Ovary (tissue), 9 donors: ENCODE measurements around the gene PPM1F. TPM values are rescaled to one million over a fixed set of nuclear protein-coding genes. Genes with fewer than 3 reads are reported as not detected.
"Not testable (repeated sequence)": the region's sequence is repeated elsewhere in the genome, so short reads cannot be mapped to it uniquely, and the experiment has no call there.

ENCODE experiments used
- DNase-seq, 5 donors: peaks; one replicate each; pipeline ENCODE4 v3.0.0-alpha.2; 2019 to 2020
- H3K27ac ChIP-seq, 2 donors: fragments of 200-600 bp; one replicate each; pipeline versions ENCODE4 v1.5.1 to v1.8.0; 2019 to 2022
- H3K27me3 ChIP-seq: fragments of 200-600 bp; one replicate; pipeline ENCODE4 v1.8.0; 2022
- H3K36me3 ChIP-seq: fragments of 200-600 bp; sonication (generic); one replicate; pipeline ENCODE4 v1.5.1; 2019
- H3K4me1 ChIP-seq: one replicate; pipeline ENCODE4 v1.8.1; 2013; ENCODE audit warnings: mild to moderate bottlenecking, moderate library complexity; ENCODE audit not compliant: insufficient read depth
- H3K4me3 ChIP-seq: fragments of 200-600 bp; sonication (generic); one replicate; pipeline ENCODE4 v1.5.1; 2017
- H3K9me3 ChIP-seq, 2 donors: fragments of 200-600 bp in 1 of 2; sonication (generic) in 1 of 2; one replicate each; pipeline versions ENCODE4 v1.5.1 to v1.8.1; 2013 to 2019; ENCODE audit warnings: mild to moderate bottlenecking in 1 of 2, moderate library complexity in 1 of 2
- EP300 ChIP-seq: sonication (generic); formaldehyde crosslinking; IDR thresholded peaks from one replicate; pipeline ENCODE4 v1.6.1; 2017; ENCODE audit warnings: antibody characterized with exemption
- POLR2A ChIP-seq: fragments of 450-650 bp; IDR thresholded peaks from one replicate; pipeline ENCODE4 v1.6.1; 2017; ENCODE audit warnings: antibody characterized with exemption, mild to moderate bottlenecking, moderate library complexity
- WGBS, 3 donors: extraction: QIAGEN DNeasy Blood & Tissue Kit in 1 of 3; methylation state at CpG; one replicate each; pipeline versions ENCODE4 v1.1.5 to v1.1.7; 2013 to 2017; 5-methylcytosine and 5-hydroxymethylcytosine counted together
- intact Hi-C, 4 donors: fragments of 100-400 bp; cut with DNase I; formaldehyde crosslinking; loops; one replicate each; pipeline versions ENCODE4 v1.11.0 to v1.15.1; 2022 to 2023
- polyA plus RNA-seq, 2 donors: library from polyadenylated mRNA; stranded (reverse); fragments of 200-250 nt in 1 of 2; fragments of 350-450 nt in 1 of 2; fragmentation: Illumina TruSeq in 1 of 2; extraction: RNeasy Lipid Tissue Mini Kit (QIAGEN cat#74804) in 1 of 2; gene quantifications; one replicate each; pipeline ENCODE4 v1.2.3, GENCODE V29; 2013 to 2014
- total RNA-seq, 7 donors: library from RNA; depleted of rRNA in 2 of 7; stranded (reverse); fragments of >200 nt in 2 of 7; fragmentation: NEBNext Ultra II Directional in 3 of 7; extraction: Animal tissue kit (Norgen Biotek cat#: 25700) in 3 of 7; gene quantifications; one replicate each; pipeline versions ENCODE4 v1.1.0 to v1.2.4, GENCODE V29; 2016 to 2023
- TF ChIP-seq, protein P1 (sequence below), 3 donors: fragments of 450-650 bp in 2 of 3; fragments of 200-600 bp in 1 of 3; IDR thresholded peaks; one replicate each; pipeline versions ENCODE4 v1.5.1 to v1.8.0; 2016 to 2022; ENCODE audit warnings: antibody characterized with exemption in 3 of 3, mild to moderate bottlenecking in 1 of 3
- donor health status: DM: no; HTN: no; CAD: no; lungs with moderate emphysema.
- donor health status: DM: no; HTN: no; CAD: no.
- donor health status: Bipolar disorder and iron deficiency.
- donor health status: DM: yes; HTN: yes; CAD: no.
- donor health status: DM: no; HTN: no; CAD: no.
- donor health status: DM: yes; HTN: yes; CAD: no.

Gene PPM1F
- total and polyA plus RNA-seq, 9 donors: 9.8 to 33.0 (median 22.0) TPM

DNA sequence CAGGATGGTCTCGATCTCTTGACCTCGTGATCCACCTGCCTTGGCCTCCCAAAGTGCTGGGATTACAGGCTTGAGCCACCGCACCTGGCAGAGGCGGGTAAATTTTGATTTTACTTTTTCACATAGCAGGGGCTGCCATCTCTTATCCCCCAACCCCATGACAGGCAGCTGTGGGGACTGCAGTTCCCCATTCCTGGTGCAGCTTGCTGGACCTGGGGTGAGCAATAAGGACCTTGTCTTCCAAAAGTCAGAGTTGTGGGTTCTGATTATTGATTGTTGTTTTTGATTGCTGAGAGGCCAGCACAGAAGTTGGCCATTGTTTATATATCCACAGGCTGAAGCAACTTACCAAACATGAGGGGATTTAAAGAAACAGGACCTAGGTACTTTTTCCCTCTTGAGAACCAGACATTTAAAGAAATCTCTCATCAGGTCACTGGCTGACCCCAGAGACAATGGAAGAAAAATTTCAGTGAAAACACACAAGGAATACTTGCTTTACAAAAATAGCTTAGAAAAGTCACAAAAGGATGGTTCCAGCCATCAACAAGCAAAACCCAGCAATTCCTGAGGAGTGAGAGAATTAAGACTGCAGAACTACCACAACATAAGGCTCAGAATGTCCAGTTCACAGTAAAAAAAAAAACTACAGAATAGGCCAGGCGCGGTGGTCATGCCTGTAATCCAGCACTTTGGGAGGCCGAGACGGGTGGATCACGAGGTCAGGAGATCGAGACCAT, 63.2 kb downstream of the PPM1F start:
- H3K27ac ChIP-seq: no peak overlapping the region

DNA sequence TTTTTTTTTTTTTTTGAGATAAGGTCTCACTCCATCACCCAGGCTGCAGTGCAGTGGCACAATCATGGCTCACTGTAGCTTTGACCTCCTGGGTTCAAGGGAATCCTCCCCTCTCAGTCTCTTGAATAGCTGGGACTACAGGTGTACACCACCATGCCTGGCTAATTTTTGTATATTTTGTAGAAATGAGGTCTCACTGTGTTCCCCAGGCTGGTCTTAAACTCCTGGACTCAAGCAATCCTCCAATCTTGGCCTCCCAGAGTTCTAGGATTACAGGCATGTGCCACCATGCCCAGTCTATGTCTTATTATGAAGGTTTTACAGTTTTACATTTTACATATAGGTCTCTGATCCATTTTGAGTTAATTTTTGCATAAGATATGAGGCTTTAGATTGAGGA, 64.8 kb downstream of the PPM1F start:
- Histone ChIP-seq H3K4me3 (no peak overlapping the region), H3K9me3 (no peaks in the 10 kb centered on the region), H3K4me1 (no peaks in the 10 kb centered on the region), H3K36me3 (no peaks in the 10 kb centered on the region), H3K27ac (no peak overlapping the region), H3K27me3 (no peaks in the 10 kb centered on the region)
- no peak for TF ChIP-seq EP300
- no peak for TF ChIP-seq POLR2A
- TF ChIP-seq, protein P1, sequence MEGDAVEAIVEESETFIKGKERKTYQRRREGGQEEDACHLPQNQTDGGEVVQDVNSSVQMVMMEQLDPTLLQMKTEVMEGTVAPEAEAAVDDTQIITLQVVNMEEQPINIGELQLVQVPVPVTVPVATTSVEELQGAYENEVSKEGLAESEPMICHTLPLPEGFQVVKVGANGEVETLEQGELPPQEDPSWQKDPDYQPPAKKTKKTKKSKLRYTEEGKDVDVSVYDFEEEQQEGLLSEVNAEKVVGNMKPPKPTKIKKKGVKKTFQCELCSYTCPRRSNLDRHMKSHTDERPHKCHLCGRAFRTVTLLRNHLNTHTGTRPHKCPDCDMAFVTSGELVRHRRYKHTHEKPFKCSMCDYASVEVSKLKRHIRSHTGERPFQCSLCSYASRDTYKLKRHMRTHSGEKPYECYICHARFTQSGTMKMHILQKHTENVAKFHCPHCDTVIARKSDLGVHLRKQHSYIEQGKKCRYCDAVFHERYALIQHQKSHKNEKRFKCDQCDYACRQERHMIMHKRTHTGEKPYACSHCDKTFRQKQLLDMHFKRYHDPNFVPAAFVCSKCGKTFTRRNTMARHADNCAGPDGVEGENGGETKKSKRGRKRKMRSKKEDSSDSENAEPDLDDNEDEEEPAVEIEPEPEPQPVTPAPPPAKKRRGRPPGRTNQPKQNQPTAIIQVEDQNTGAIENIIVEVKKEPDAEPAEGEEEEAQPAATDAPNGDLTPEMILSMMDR (IDR thresholded peaks at IDR 0.05): no peak
- intact Hi-C loops: no loop called here
- no peak for DNase-seq

More for the DNA sequence above, 63.2 kb downstream of the PPM1F start:
- no peaks in the 10 kb centered on the region for H3K4me1 ChIP-seq
- no peaks in the 10 kb centered on the region for H3K36me3 ChIP-seq
- H3K4me3 ChIP-seq: no peak overlapping the region
- no peak for DNase-seq
- no peaks in the 10 kb centered on the region for H3K27me3 ChIP-seq
- no peak for TF ChIP-seq POLR2A
- TF ChIP-seq, protein P1 (IDR thresholded peaks at IDR 0.05): no peak
- TF ChIP-seq EP300: no peak
- intact Hi-C loops: no loop called here
- 89 to 93% (median 90%) methylated on average over 10 of the region's 10 CpGs for WGBS, 3 donors
- H3K9me3 ChIP-seq: no peaks in the 10 kb centered on the region

DNA sequence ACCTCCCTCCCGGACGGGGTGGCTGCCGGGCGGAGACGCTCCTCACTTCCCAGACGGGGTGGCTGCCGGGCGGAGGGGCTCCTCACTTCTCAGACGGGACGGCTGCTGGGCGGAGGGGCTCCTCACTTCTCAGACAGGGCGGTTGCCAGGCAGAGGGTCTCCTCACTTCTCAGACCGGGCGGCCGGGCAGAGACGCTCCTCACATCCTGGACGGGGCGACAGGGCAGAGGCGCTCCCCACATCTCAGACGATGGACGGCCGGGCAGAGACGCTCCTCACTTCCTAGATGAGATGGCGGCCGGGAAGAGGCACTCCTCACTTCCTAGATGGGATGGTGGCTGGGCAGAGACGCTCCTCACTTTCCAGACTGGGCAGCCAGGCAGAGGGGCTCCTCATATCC, 68.7 kb downstream of the PPM1F start:
- H3K27me3 ChIP-seq, H3K36me3 ChIP-seq, intact Hi-C loops, H3K4me1 ChIP-seq, H3K4me3 ChIP-seq, H3K9me3 ChIP-seq, DNase-seq, H3K27ac ChIP-seq: not testable (repeated sequence)
- WGBS, 3 donors: 93 to 96% (median 95%) methylated on average over 7 to 18 of the region's 26 CpGs

DNA sequence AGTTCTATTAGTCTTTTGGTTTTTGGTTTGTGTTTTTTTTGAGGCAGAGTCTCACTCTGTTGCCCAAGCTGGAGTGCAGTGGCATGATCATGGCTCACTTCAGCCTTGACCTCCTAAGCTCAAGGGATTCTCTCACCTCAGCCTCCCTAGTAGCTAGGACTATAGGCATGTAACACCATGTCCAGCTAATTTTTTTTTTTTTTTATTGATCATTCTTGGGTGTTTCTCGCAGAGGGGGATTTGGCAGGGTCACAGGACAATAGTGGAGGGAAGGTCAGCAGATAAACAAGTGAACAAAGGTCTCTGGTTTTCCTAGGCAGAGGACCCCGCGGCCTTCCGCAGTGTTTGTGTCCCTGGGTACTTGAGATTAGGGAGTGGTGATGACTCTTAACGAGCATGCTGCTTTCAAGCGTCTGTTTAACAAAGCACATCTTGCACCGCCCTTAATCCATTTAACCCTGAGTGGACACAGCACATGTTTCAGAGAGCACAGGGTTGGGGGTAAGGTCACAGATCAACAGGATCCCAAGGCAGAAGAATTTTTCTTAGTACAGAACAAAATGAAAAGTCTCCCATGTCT, 69.8 kb downstream of the PPM1F start:
- H3K9me3 ChIP-seq, H3K36me3 ChIP-seq, intact Hi-C loops, H3K27me3 ChIP-seq, H3K4me1 ChIP-seq, DNase-seq, H3K27ac ChIP-seq, H3K4me3 ChIP-seq: not testable (repeated sequence)
- WGBS, 3 donors: 54 to 83% (median 56%) methylated on average over 1 to 5 of the region's 7 CpGs

DNA sequence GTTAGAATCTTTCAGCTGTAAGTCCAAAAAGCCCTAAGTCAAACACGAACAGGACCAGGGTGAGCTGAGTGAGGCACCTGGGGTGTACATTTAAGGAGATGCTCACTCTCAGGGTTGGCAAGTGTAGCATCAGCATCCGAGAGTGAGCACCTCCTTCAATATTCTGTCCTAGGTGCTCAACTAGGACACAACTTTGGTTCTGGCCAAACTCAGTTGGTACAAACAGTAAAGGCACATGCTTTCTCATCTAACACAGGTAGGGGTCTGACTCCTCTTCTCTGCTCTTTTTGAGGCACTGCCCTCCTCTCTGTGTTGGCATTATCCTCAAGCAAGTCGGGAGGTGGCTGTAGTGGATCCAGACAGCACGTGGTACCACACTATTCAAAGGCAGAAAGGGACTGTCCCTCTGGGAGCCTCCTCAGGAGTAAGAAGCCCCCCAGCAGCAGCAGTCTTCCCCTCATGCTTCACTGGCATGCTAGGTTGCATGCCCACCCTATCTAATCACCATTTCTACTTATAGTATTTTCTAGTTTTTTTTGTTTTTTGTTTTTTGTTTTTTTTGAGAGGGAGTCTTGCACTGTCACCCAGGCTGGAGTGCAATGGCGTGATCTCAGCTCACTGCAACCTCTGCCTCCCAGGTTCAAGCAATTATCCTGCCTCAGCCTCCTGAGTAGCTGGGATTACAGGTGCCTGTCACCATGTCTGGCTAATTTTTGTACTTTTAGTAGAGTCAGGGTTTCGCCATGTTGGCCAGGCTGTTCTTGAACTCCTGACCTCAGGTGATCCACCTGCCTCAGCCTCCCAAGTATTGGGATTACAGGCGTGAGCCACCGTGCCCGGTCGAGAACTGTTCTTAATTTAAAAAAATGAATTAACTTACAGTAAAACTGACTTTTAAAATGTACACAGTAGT, 70.6 kb downstream of the PPM1F start:
- WGBS, 3 donors: 75 to 81% (median 77%) methylated on average over 10 of the region's 10 CpGs

More for the DNA sequence above, 70.6 kb downstream of the PPM1F start:
- Histone ChIP-seq H3K9me3 (no peaks in the 10 kb centered on the region), H3K27me3 (no peaks in the 10 kb centered on the region), H3K27ac (no peak overlapping the region), H3K4me3 (no peak overlapping the region), H3K4me1 (no peaks in the 10 kb centered on the region), H3K36me3 (no peaks in the 10 kb centered on the region)
- intact Hi-C loops: no loop called here
- DNase-seq: no peak
- TF ChIP-seq EP300 (no peak), POLR2A (no peak)
- TF ChIP-seq, protein P1 (IDR thresholded peaks at IDR 0.05): no peak
